Right atrium auricular region (tissue), 2 donors: ENCODE data around the gene JCAD. TPM values are rescaled to one million over a fixed set of nuclear protein-coding genes. Genes with fewer than 3 reads are reported as not detected.

Source experiments
- DNase-seq: peaks from one replicate; pipeline ENCODE4 v3.0.0-alpha.2; 2019; ENCODE audit warnings: low spot score
- H3K27ac ChIP-seq, 2 donors: fragments of 200-600 bp; sonication (generic); 1 replicate in 1 of 2; 2 replicates in 1 of 2; pipeline ENCODE4 v1.5.1; 2016 to 2019
- H3K27me3 ChIP-seq, 2 donors: fragments of 200-600 bp; sonication (generic); one replicate each; pipeline versions ENCODE4 v1.5.1 to v1.6.0; 2017 to 2019
- H3K36me3 ChIP-seq: fragments of 200-600 bp; sonication (generic); one replicate; pipeline ENCODE4 v1.5.1; 2016
- H3K4me1 ChIP-seq, 2 donors: fragments of 200-600 bp; sonication (generic); one replicate each; pipeline versions ENCODE4 v1.5.1 to v1.6.0; 2017 to 2019
- H3K4me3 ChIP-seq, 2 donors: fragments of 200-600 bp; sonication (generic); 1 replicate in 1 of 2; 2 replicates in 1 of 2; pipeline ENCODE4 v1.5.1; 2017 to 2019; ENCODE audit warnings: mild to moderate bottlenecking in 1 of 2, moderate library complexity in 1 of 2
- H3K9me3 ChIP-seq, 2 donors: fragments of 200-600 bp; sonication (generic); one replicate each; pipeline ENCODE4 v1.5.1; 2019
- CTCF ChIP-seq, 2 donors: fragments of 200-600 bp; sonication (generic); IDR thresholded peaks; one replicate each; pipeline ENCODE4 v1.5.1; 2019; ENCODE audit warnings: antibody characterized with exemption in 2 of 2
- total RNA-seq, 2 donors: library from RNA; depleted of rRNA; stranded (reverse); fragments of >200 nt; gene quantifications; one replicate each; pipeline ENCODE4 v1.1.0, GENCODE V29; 2016

JCAD gene
- total RNA-seq, 2 donors from 2014 or later = 34.1 to 39.8 TPM

GRCh38 chr10:29977171-29977570 is 82.2 kb downstream of the JCAD start:
- no peaks in the 10 kb centered on the region for H3K36me3 ChIP-seq
- peaks cover 0 to 5% of the 10 kb centered on the region in 2 donors for H3K4me1 ChIP-seq
- no peak overlapping the region for H3K4me3 ChIP-seq
- no peak for TF ChIP-seq CTCF (IDR thresholded peaks at IDR 0.05)
- no peak overlapping the region for H3K27ac ChIP-seq
- peaks cover 0 to 11% of the 10 kb centered on the region in 2 donors for H3K9me3 ChIP-seq
- DNase-seq = no peak
- H3K27me3 ChIP-seq = no peaks in the 10 kb centered on the region

- TF ChIP-seq CTCF (IDR thresholded peaks at IDR 0.05) = no peak
- peaks cover 0 to 5% of the 10 kb centered on the region in 2 donors for H3K4me1 ChIP-seq
- peaks cover 0 to 8% of the 10 kb centered on the region in 2 donors for H3K9me3 ChIP-seq
- no peak overlapping the region for H3K27ac ChIP-seq
- H3K36me3 ChIP-seq = no peaks in the 10 kb centered on the region
- DNase-seq = no peak
- no peak overlapping the region for H3K4me3 ChIP-seq
- H3K27me3 ChIP-seq = no peaks in the 10 kb centered on the region
Measured at GRCh38 chr10:29976134-29976533, 83.3 kb downstream of the JCAD start.

- Histone ChIP-seq H3K9me3 (peaks cover 0 to 8% of the 10 kb centered on the region in 2 donors), H3K36me3 (no peaks in the 10 kb centered on the region), H3K4me1 (peaks cover 0 to 5% of the 10 kb centered on the region in 2 donors), H3K27ac (no peak overlapping the region), H3K27me3 (no peaks in the 10 kb centered on the region), H3K4me3 (no peak overlapping the region)
- TF ChIP-seq CTCF (IDR thresholded peaks at IDR 0.05) = no peak
- DNase-seq = no peak
Measured at GRCh38 chr10:29974773-29975172, 84.6 kb downstream of the JCAD start.

- Histone ChIP-seq H3K36me3 (no peaks in the 10 kb centered on the region), H3K4me1 (no peaks in the 10 kb centered on the region), H3K9me3 (peaks cover 0 to 8% of the 10 kb centered on the region in 2 donors), H3K27ac (no peak overlapping the region), H3K4me3 (no peak overlapping the region), H3K27me3 (no peaks in the 10 kb centered on the region)
- TF ChIP-seq CTCF (IDR thresholded peaks at IDR 0.05) = no peak
- no peak for DNase-seq
Measured at GRCh38 chr10:29973921-29974320, 85.5 kb downstream of the JCAD start.

GRCh38 chr10:29970576-29970975 is 88.8 kb downstream of the JCAD start:
- Histone ChIP-seq H3K36me3 (no peaks in the 10 kb centered on the region), H3K27ac (no peak overlapping the region), H3K4me1 (no peaks in the 10 kb centered on the region), H3K9me3 (peaks cover 0 to 8% of the 10 kb centered on the region in 2 donors), H3K27me3 (no peaks in the 10 kb centered on the region), H3K4me3 (no peak overlapping the region)
- no peak for DNase-seq
- TF ChIP-seq CTCF (IDR thresholded peaks at IDR 0.05) = no peak

- TF ChIP-seq CTCF (IDR thresholded peaks at IDR 0.05) = no peak
- Histone ChIP-seq H3K27ac (no peak overlapping the region), H3K4me1 (no peaks in the 10 kb centered on the region), H3K36me3 (no peaks in the 10 kb centered on the region), H3K27me3 (no peaks in the 10 kb centered on the region), H3K9me3 (peaks cover 0 to 6% of the 10 kb centered on the region in 2 donors), H3K4me3 (no peak overlapping the region)
- no peak for DNase-seq
Measured at GRCh38 chr10:29970012-29970396, 89.4 kb downstream of the JCAD start.
